GM21390 (cell line): Measurements from ENCODE around the gene PGS1.

ENCODE experiments used
- ATAC-seq: cut with Tn5 transposase; IDR thresholded peaks from one replicate; pipeline ENCODE4 v1.9.1; 2021; ENCODE audit not compliant: unreplicated experiment

The PGS1 gene

DNA sequence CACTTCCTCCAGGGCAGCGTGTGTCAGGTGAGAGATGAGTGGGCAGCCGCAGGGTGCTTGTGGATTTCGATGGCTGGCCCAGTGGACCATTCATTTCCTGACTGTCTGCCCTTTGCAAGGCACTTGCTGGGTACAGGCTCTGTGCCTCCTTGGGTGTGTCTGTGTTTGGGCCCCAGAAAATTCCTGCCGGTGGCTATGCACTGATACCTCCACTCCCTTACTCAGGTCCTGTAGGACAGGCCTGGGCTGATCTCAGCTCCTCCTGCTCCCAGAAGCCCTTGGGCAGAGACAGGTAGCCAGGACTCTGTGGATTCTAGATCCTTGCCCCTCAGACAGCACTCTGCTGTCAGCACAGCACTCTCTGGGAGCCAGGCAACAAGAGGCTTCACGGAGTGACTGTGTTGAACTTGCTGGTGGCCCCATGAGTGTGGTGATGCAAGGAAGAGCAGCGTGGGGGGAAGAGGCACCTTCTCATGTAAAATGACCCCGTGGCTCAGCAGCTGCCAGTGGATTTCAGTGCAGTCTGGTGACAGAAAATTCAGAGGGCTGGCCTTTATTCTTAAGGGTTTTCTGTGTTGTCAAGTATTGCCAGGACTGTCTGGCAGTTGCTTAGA, 29.0 kb downstream of the PGS1 start:
- no peak for ATAC-seq

DNA sequence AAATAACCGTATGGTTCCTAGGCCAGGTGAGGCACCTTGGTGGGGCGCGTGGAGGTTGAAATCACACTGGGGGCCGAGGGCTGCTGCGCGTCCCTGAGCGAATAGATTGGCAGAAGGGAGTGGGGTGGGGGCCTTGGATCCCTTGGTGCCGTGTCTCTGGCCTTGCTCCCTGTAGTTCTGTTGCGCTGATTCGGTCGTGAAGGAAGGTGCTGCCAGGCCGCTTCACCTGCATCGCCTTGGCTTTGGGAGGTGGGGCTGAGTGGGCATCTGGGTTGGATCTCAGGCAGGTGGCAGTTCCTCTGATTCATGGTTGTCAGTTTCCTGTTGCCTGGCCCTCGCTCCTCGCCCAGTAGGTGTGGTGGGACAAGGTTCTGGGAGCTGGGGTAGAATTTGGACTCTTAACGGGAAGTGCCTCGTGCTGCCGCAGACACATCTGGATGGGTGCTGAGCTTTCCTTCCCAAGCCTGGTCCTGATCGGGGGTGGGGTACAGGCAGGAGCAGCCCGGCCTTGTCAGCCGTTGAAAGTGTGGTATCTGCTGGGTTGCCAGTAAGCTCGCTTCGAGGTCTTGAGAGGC, 30.1 kb downstream of the PGS1 start:
- no peak for ATAC-seq

DNA sequence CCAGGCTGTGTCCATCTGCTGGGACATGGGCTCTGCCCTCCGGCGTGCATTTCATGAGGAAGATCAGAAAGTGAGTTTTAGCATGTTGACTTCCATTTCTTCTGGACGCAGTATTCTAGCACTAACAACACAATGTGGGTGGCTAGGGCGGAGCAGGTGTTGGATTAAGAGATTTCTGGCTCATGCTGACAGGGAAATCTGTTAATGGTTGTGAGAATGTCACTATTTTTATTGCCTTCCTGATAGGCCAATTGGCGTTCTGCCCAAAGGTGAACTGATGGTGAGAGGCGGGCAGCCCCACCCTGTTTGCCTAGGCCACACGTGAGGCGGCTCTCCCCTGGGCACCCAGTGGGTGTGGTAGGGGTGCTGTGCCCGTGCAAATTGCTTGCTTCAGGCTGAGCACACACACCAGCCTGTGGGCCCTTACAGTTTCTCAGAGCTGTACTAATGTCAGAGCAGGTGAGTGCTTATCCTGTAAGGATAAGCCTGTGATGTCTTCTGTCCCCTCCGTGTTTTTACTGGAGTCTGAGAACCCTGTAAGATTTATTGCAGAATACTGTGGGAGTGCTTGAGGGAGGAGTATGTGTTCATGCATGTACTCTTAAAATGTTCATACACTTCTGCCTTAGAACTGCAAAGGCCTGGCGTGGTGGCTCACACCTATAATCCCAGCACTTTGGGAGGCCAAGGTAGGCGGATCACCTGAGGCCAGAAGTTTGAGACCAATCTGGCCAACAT, 30.9 kb downstream of the PGS1 start:
- no peak for ATAC-seq

DNA sequence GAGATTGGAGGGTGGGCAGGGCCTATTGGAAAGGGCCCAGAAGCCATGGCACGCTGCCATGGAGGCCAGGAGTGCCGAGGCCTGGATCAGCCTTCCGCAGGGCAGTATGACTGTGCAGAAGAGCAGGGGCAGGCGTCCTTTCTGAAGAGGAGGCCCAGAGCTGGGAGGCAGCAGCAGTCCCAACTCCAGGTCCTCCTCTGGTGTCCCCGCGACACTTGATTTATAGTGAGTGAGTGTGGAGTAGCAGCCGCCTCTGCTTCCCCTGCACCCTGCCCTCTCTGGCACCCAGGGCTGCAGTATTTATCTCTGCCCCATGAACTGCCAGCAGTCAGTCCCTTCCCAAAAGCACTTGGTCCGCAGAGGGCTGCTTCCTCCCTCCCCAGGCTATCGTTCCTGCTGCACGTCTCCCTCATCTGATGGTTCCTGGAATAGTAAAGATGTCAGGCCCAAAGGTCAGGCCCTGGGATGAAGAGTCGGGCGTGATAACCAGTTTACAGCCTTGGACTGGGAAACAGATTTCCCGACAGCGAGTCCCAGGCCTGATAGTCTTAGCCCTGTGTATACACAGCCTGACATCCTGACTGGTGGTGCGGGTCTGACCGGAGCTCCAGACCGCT, 32.9 kb downstream of the PGS1 start:
- ATAC-seq, result no peak

DNA sequence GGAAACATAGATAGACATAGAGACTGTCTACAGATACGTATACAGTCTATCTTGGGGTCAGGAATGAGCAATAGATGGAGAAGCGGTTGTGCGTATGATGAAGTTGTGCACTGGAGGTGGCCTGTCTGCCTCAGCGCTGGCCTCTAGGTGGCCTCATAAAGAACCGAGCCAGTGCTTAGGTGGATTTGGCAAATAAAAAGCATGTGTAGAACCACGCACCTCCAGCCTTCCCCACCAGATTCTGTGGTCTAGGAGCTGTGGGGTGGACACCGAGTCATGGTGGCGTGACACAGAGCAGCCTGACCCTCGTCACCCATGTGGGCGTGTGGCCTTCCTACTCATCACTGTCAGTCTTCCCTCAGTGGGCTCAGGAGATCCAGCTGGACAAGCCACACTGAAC, 34.0 kb downstream of the PGS1 start:
- no peak for ATAC-seq

DNA sequence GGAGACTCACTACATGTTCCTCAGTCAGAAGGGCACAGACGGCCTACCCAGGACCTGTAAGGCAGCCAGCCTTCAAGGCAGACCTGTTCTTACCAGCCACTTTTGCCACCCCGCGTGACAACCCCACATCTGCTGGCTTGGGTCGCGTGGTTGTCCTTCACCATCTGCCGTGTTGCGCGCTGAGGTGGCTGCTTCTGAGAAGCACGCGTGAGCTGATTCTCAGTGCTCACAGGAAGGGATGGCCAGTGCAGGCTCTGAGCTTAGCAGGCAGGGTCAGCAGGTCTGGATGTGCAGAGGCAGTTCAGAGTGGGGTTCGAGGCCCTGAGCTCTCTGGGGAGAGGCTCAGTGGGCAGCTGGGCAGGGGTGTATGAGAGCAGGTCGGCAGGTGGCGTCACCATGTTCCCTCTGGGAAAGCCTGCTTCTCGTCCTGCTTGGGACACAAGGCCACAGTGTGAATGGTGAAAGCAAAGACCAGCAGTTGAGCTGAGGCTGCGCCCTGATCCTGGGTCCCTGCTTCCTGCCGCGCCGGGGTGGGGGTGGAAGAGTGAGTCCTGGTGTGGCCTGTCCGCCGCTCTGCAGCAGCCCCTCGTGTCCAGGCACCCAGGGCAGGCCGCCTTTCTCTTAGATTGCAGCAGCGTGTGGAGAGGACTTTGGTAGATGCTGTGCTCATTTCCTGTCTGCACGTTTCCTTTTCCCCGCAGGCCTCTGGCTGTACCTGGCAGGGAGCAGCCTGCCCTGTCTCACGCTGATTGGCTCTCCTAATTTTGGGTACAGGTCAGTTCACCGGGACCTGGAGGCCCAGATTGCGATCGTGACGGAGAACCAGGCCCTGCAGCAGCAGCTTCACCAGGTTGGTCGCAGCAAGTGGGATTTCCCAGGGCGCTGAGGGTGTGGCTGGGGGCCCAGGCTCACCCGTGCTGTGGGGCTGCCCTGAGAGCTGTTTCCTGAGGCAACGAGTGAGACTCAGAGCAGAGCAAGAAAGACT, 36.0 kb downstream of the PGS1 start:
- no peak for ATAC-seq

DNA sequence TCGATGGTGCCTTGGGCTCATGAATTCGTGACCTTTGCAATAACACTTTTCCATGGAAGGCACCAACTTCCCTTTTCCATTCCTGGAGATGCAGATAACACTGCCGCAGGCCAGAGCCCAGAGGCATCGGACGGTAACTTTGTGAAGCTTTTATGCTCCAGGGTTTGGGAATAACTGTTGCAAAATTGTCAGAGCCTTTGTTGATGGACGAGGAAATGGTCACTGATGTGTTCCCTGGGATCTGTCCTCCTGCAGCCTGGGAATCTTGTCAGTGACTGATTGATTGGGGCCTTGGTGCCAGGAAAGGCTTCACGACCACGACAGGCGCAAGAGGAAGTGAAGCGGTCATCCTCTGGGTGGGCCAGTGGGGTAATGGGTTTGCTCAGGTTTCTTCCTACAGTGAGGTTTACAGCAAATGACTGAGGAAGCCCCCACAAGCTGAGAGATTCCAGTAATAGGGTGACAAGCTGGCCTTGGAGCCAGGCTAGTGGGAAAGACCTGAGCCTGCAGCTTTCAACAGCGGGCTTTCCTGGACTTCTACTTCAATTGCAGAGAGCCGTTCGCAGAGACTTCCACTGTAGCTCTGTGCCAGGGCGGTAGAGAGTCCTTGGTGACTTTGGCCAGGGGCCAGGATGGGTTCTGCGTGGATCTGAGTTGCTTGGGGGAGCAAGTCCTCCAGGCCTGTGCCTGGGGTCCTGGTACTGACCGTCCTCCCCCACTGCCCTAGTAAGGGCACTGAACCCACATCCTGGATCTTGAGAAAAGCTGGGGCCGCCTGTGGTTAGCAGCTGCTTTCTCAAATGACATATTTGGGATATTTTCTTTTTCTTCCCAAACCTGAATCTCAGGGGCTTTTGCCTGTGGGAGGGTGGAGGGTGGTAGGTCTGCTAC, 37.6 kb downstream of the PGS1 start:
- ATAC-seq, result no peak

DNA sequence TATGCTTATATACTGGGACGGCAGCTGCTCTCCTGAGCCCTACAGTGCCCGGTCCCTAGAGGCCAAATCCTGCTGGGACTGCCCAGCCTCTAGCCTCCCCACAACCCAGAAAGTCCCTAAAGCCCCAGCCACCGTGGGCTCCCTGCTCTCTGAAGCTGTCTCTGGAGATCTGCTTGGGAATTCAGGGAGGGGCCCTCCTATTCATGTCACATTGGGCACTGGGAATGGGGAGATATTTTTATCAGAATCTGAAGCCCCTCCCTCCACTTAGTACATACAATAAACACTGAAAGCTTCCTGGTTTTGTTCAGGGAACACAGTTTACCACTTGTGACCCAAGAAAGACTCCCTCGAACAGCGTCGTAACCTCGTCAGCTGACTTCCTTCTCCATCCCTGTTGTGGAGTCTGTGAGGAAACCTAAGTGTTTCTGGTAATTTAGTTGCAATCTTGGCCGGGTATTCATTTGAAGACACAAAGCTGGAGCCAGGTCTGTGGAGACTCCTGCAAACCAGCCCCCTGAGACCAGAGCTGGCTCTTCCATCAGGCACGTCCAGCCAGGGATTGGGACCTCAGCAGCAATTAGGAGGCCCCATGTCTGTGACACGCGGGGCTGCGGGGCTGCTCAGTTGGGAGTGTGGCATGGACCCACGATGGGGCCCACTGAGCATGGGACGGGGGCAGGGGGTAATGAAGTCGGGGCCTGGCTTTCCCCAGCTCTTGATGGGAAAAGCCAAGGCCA, 38.5 kb downstream of the PGS1 start:
- no peak for ATAC-seq

DNA sequence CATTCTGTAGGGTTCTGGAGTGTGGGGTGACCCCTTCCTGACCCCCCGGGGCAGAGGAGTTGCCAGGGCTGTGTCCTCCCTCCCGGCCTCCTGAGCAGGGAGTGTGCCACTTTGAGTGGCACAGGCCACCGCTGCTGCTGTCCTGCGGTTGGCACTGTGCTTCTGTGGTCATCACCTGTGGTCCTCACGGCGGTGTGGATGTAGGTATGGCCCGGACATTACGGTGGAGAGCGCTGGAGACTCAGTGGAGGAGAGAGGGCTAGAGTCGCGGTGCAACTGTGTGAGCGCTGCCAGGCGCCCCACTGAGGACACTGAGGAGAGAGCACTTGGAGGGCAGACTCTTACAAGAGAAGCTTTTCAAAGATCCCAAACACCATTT, 39.1 kb downstream of the PGS1 start:
- no peak for ATAC-seq

DNA sequence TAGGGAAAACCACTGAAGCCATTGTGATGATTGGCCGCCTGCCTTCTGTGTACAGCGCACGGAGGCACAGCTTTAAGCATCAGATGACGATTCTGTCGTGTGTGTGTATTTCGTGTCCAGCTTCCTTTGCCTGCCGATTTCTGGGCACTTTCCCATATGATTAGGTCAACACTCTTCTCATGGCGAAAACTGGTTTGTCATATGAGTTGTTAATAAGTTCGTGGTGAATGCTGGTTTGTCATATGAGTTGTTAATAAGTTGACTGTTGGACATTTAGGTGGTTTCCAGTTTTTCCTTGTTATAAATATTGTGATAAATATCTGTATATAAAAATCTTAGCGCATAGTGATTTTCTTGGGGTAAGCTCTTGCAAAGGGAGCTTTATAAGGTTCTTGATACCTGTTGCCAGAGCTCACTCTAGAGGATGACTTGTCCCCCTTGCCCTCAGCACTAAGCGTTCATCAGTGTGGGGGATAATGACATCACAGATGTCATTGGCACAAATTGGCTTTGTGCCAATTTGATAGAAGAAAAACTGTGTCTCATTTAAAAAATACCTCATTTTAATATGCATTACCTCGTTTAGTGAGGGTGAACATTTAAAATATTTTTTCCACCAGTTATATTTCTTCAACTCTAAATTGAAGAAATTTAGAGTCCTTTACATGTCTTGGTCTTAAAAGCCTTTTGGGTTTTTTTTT, 40.0 kb downstream of the PGS1 start:
- ATAC-seq, result no peak

DNA sequence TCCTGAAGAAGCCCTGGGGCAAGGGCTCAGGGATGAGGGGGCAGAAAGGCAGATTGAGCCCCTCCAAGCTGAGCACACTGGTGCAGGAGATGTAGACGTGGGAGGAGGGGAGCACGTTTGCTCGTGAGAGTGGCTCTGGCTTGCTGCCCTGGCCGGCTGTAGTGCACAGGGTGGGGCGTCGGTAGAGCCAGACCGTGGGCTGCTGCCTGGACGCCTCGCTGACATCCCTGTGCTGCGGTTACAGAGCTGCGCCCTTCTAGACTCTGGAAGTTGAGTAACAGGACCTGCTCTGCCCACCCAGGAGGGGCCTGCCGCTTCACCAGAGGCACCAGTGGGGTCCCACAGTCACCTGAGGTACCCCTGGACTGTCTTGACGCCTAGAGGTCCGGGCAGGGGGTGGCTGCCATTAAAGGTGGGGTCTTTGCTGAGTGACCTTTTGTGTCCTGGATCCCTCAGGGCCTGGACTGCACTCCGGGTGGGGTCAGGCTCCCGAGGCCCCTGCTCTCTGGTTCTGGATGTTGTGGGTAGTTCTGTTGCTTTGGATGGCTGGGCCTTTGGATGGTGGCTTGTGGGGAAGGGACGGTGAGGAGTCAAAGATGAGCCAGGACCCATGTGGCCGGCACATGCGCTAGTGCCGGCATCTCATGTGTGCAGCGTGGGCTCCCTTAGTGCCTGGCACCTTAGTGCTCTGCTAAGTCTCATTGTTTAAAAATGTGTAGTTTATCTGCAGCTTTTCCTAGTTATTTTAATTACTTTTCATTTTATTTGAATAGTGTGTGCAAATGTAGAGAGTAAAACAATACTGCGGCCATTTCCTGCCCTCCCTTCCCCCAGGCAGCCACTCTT, 41.7 kb downstream of the PGS1 start:
- no peak for ATAC-seq

DNA sequence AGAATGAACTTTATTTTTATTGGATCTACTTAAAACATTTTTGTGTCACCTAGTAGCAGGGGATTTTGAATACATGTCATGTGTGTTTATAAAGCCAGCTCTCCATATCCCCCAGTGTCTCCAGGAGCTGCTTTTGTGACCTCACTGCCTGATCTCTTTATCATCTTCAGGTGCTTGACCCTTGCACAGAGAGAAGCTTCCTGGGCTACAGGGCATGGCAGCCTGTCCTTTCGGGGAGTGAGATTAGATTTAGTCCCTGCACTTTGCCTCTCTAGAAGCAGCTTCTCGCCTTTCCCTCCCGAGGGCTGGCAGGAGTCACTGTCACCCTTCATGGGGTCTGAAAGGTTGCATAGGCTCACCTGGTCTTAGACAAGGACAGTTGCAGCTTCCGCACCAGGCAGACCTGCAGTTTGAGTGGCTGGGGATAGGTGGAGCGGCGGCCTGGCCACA, 42.7 kb downstream of the PGS1 start:
- no peak for ATAC-seq

DNA sequence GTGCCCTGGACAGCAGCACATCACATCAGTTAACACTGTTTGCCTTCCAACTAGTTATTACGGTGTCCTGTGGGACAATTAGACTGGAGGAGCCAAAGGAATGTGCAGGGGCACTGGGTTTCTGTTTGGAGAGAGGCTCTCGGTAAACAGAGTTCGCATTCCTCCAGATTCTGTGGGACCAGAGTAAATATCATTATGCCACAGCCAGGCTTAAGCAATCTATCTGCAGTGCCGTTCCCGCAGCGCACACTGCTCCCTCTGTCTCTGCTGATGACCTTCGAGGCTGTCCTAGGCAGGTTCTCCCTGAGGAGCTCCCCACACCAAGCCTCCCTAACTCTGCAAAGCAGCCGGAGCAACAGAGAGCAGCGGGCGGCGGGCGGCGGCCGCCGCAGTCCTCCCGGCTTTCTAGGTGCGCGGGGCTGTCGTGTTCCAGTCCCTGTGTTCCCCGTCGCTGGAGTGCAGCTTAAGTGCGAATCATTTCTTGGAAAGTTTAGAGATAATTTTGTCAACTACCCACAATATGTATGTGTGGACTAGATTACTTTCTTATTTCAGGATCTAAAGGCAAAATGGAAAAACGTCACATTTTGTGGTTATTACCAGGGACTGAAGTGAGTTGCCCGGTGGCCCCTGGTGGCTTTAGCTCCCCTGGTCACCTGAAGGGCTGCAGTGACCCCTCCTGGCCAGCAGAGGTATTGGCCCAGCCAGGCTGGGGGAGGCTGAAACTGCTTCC, 43.3 kb downstream of the PGS1 start:
- ATAC-seq, result no peak

DNA sequence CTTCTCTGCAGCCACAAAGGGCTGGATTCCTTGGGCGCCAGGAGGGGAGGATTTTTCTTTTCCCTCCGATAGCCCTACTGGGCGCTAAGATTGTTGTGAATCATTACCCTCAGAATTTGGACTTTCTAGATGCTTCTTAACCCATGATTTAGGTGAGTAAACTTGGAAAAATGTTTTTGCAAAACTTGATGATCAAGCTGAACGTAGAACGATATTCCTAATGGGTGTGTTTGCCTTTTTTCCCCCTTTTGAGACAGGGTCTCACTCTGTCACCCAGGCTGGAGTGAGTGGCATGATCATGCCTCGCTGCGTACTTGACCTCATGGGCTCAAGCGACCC, 43.8 kb downstream of the PGS1 start:
- no peak for ATAC-seq

DNA sequence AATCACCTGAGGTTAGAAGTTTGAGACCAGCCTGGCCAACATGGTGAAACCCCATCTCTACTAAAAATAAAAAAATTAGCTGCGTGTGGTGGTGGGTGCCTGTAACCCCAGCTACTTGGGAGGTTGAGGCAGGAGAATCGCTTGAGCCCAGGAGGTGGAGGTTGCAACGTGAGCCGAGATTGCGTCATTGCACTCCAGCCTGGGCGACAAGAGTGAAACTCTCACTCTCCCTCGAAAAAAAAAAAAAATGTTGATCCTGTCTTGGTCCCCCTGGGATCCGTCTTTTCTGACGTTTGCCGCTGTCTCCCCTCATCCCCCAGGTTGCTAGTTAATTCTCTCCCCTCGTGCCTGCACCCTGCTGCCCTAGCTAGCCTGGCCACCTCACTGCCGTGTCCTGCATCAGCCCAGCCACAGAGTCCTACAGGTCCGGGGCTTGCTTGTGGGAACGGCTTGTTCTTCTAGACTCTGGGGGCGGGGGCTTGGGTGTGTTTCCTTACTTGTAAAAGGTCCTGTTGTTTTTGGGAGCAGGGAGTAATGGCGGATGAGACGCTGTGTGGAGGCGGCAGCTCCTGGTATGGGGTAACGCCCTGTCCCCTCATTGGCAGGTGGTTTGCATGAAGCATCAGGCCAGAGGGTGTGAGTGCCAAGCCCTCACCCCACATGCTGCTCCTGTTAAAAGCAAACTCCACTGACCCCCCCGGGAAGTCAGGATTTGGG, 44.6 kb downstream of the PGS1 start:
- no peak for ATAC-seq

DNA sequence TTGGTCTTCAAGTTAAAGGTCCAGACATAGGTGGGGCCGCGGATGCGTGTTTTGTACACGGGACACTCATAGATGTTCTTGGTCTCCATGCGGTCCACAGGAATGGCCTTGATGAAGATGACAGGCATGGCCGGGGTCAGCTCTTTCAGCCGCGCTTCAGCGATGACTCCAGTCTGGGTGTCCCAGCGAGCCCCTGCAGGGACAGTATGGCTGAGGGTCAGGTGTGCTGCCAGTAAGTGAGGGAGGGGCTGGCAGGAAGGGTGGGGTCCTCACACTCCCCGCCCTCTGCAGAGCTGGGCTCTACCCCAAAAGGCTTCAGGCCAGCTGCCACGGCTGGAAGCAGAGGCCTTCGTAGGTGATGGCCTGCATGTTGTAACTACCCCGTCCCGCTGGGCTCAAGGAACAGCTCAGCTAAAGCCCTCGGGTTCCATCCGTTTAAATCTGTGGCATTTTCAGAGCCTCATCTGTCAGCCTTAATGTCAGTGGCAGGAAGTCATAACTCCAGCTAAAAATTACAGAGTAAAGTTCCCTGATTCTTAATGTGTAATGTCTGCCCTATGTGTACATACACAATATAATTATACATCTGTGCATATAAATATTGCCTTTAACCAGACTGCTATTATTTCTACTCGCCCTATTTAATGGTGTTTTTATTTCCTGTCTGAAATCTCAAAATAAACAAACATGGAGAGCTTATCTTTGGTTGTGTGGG, 45.7 kb downstream of the PGS1 start:
- no peak for ATAC-seq
